ACC112 (cell line): ENCODE data around the gene UBE3B.

ENCODE experiments used
- H2AFZ ChIP-seq: fragments of 200-600 bp; sonication (generic); one replicate; pipeline ENCODE4 v1.6.0; 2017; ENCODE audit warnings: antibody characterized with exemption, low read length; ENCODE audit not compliant: unreplicated experiment
- H3K27ac ChIP-seq: fragments of 200-600 bp; sonication (generic); 2 replicates; pipeline ENCODE4 v1.5.1; 2014; ENCODE audit warnings: low read depth, mild to moderate bottlenecking, antibody characterized with exemption, low read length, moderate library complexity
- H3K27me3 ChIP-seq: fragments of 200-600 bp; sonication (generic); 2 replicates; pipeline ENCODE4 v1.6.1; 2014; ENCODE audit warnings: mild to moderate bottlenecking, antibody characterized with exemption, low read length, moderate library complexity, mixed read lengths; ENCODE audit not compliant: insufficient read depth
- H3K36me3 ChIP-seq: fragments of 200-600 bp; sonication (generic); 2 replicates; pipeline ENCODE4 v1.6.1; 2016; ENCODE audit warnings: mild to moderate bottlenecking, antibody characterized with exemption, low read length, moderate library complexity, mixed read lengths; ENCODE audit not compliant: insufficient read depth
- H3K4me1 ChIP-seq: fragments of 200-600 bp; sonication (generic); one replicate; pipeline ENCODE4 v1.6.1; 2016; ENCODE audit warnings: low read length, mixed read lengths; ENCODE audit not compliant: insufficient read depth, unreplicated experiment, control insufficient read depth
- H3K4me3 ChIP-seq: fragments of 200-600 bp; sonication (generic); 2 replicates; pipeline ENCODE4 v1.5.1; 2014; ENCODE audit warnings: mild to moderate bottlenecking, low read depth, low read length
- H3K79me2 ChIP-seq: fragments of 200-600 bp; sonication (generic); one replicate; pipeline ENCODE4 v1.6.0; 2016; ENCODE audit warnings: low read length; ENCODE audit not compliant: control insufficient read depth, unreplicated experiment, insufficient read depth

UBE3B gene

GRCh38 chr12:109461846-109462756 is 15.3 kb upstream of the UBE3B start:
- Histone ChIP-seq H3K27me3 (no peaks in the 10 kb centered on the region), H3K36me3 (peaks cover 12% of the 10 kb centered on the region), H3K27ac (peak overlapping the region; percentile 98), H3K4me3 (peak overlapping the region; percentile 46), H2AFZ (no peak overlapping the region), H3K79me2 (peaks cover 85% of the 10 kb centered on the region), H3K4me1 (peaks cover 80% of the 10 kb centered on the region)

DNA sequence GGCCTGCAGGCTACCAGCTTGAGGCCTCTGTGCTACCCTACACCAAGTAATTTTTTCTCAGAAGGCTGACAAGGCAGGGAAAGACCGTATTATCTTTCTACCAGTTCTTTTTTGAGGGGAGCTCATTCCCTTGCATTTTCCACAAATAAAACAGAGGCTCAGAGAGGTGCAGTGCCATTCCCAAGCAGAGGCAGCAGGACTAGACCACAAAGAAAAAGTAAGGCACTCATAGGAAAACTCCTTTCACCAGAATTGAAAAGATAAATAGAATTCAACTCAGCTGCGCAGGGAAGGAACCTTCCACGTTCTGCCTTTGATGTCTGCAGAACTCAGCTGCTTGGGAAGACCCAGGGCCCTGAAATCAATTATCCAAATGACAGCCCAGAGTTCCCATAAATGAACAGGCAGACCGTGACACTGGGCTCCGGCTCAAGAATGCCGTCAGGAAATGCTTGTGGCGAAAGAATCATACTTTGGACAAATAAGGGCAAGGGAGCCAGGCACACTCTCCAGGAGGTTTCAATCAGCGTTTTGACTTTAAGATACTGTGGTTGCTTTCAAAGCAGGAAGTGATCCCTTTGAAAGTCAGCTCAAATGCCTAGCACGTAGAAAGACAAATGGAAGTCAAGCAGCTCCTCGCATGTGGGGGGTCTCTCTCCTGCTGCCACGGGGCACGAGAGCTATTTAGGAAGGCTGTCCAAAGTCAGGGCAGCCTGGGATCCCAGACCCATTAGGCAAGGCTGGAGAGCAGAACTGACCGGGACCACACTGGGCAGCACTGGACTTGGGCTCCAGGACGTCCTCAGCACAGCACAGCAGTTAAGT is 14.4 kb upstream of the UBE3B start:
- 0 out of 2 replicates have a peak, but pooled peaks cover 3% of the 10 kb centered on the region for H3K36me3 ChIP-seq
- peaks cover 85% of the 10 kb centered on the region for H3K79me2 ChIP-seq
- H3K4me1 ChIP-seq = peaks cover 73% of the 10 kb centered on the region
- H3K27ac ChIP-seq = peak overlapping the region; percentile 98
- H2AFZ ChIP-seq = no peak overlapping the region
- peak overlapping the region; percentile 67 for H3K4me3 ChIP-seq
- H3K27me3 ChIP-seq = no peaks in the 10 kb centered on the region

- Histone ChIP-seq H2AFZ (no peak overlapping the region), H3K79me2 (peaks cover 83% of the 10 kb centered on the region), H3K36me3 (peaks cover 6% of the 10 kb centered on the region; the same call in 1 of the 2 replicates), H3K27ac (peak overlapping the region; percentile 98), H3K27me3 (no peaks in the 10 kb centered on the region), H3K4me1 (peaks cover 67% of the 10 kb centered on the region), H3K4me3 (peak overlapping the region; percentile 67)
Observed at GRCh38 chr12:109463756-109464155, 13.7 kb upstream of the UBE3B start.

DNA sequence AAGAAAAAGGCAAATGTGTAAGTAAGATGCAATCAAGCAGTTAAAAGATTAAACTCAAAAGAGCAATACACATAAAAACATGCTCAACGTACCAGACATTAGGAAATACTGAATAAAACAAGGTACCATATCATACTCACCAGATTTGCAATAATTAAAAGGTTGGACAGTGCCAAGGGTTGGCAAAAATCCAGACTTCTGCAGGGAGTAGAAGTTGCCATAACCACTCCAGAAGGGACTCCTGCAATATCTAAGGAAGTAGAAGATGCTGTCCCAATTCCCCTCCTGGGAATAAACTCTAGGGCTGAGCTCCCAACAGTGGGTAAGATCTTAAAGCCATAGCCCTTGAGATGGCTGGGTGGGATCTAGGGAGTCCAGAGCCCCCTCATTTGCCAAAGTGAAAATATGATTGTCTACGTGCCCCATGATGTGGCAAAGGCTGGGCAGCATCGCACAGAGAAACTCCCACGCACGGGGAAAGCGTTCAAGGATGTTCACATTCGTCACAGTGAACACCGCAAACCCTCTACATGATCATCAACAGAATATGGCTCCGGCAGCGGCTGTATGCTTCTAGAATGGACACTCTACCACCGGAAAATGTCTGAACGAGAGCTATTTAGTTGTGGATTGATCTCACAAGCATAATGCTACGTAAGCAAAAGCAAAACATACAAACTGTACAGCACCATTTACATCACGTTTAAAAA is 12.6 kb upstream of the UBE3B start:
- peak overlapping the region; percentile 98 for H3K27ac ChIP-seq

DNA sequence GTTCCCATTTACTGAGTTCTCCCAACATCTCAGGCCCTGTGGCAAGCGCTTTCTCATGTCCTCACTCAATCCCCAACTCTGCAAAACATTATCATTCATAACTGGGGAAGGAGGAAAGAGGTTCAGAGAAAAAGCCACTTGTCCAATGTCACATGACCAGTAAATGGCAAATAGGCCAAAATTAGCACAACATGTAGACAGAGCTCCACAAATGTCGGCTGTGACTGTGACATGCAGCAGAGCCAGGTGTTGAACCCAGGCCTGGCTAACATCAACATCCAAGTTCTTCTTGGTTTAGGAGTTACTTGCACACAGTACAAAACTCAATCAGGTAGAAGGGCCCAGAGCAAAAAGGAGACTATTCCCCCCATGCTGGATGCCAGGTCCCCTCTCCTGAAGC is 11.1 kb upstream of the UBE3B start:
- no peak overlapping the region for H3K4me3 ChIP-seq
- peaks cover 11% of the 10 kb centered on the region; the same call in 1 of the 2 replicates for H3K36me3 ChIP-seq
- no peaks in the 10 kb centered on the region for H3K27me3 ChIP-seq
- H3K4me1 ChIP-seq = peaks cover 45% of the 10 kb centered on the region
- no peak overlapping the region for H2AFZ ChIP-seq
- no peak overlapping the region for H3K27ac ChIP-seq
- H3K79me2 ChIP-seq = peaks cover 83% of the 10 kb centered on the region

More for the DNA sequence above, 12.6 kb upstream of the UBE3B start:
- Histone ChIP-seq H3K79me2 (peaks cover 83% of the 10 kb centered on the region), H3K4me3 (no peak overlapping the region), H3K36me3 (peaks cover 12% of the 10 kb centered on the region; the same call in 1 of the 2 replicates), H3K27me3 (no peaks in the 10 kb centered on the region), H3K4me1 (peaks cover 56% of the 10 kb centered on the region), H2AFZ (no peak overlapping the region)

DNA sequence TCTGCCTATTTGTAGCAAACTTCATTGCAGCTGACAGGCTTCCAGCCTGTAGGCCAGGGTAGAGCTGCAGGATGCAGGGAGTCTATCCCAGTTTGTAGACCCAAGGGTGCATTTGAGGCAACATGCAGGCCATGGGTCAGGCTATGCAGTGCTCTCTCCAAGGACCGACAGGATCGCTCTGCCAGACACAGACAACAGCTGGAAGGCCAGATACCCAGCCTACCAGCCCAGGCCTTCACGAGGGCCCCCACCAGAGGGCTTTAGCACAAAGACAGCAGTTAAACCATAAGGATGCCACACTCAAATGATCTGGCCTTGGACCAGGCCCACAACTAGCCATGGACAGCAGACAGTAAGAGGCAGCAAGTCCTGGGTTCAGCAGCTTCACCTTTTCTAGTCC is 10.6 kb upstream of the UBE3B start:
- H3K79me2 ChIP-seq = peaks cover 83% of the 10 kb centered on the region
- H3K27ac ChIP-seq = no peak overlapping the region
- H3K27me3 ChIP-seq = no peaks in the 10 kb centered on the region
- H3K4me3 ChIP-seq = no peak overlapping the region
- H3K4me1 ChIP-seq = peaks cover 41% of the 10 kb centered on the region
- no peak overlapping the region for H2AFZ ChIP-seq
- peaks cover 11% of the 10 kb centered on the region; the same call in 1 of the 2 replicates for H3K36me3 ChIP-seq

- no peak overlapping the region for H2AFZ ChIP-seq
- H3K79me2 ChIP-seq = peaks cover 93% of the 10 kb centered on the region
- H3K27ac ChIP-seq = no peak overlapping the region
- no peaks in the 10 kb centered on the region for H3K27me3 ChIP-seq
- peaks cover 11% of the 10 kb centered on the region; the same call in 1 of the 2 replicates for H3K36me3 ChIP-seq
- peaks cover 28% of the 10 kb centered on the region for H3K4me1 ChIP-seq
- H3K4me3 ChIP-seq = no peak overlapping the region
Observed at GRCh38 chr12:109467978-109468676, 9.3 kb upstream of the UBE3B start.

DNA sequence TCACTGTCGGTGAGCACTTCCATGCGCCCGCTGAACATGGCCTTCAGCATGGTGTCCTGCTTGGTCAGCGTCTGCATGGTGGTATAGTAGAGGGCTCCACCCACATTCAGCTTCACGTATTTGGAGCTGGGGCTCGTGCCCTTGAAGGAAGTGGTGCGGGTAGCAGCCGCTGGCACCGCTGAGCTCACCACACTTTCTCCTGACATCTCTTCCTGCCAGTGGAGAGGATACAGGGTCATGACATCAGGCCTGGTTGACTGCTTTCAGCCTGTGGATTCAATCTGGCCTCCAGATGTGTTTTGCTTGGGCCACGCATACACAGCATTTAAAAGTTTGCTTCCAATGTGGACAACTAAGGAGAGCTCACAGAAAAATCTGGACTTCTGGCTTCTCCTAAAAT is 7.9 kb upstream of the UBE3B start:
- Histone ChIP-seq H3K36me3 (peaks cover 11% of the 10 kb centered on the region; the same call in 1 of the 2 replicates), H3K79me2 (peaks cover 97% of the 10 kb centered on the region), H3K27ac (no peak overlapping the region), H3K27me3 (no peaks in the 10 kb centered on the region), H3K4me1 (peaks cover 16% of the 10 kb centered on the region), H2AFZ (no peak overlapping the region), H3K4me3 (no peak overlapping the region)

GRCh38 chr12:109473006-109473405 is 4.4 kb upstream of the UBE3B start:
- peaks cover 94% of the 10 kb centered on the region for H3K79me2 ChIP-seq
- peaks cover 11% of the 10 kb centered on the region; the same call in 1 of the 2 replicates for H3K36me3 ChIP-seq
- peaks cover 12% of the 10 kb centered on the region for H3K4me1 ChIP-seq
- no peaks in the 10 kb centered on the region for H3K27me3 ChIP-seq
- no peak overlapping the region for H3K4me3 ChIP-seq
- no peak overlapping the region for H3K27ac ChIP-seq
- no peak overlapping the region for H2AFZ ChIP-seq
